ENCODE results near the gene ALLC.

Gene ALLC

GRCh38 chr2:3709225-3709624 is 51.2 kb downstream of the ALLC start:
- no peak for TF ChIP-seq EZH2phosphoT487 (IDR thresholded peaks at IDR 0.05; ENCODE audit: borderline replicate concordance)
- TF ChIP-seq, protein P1, sequence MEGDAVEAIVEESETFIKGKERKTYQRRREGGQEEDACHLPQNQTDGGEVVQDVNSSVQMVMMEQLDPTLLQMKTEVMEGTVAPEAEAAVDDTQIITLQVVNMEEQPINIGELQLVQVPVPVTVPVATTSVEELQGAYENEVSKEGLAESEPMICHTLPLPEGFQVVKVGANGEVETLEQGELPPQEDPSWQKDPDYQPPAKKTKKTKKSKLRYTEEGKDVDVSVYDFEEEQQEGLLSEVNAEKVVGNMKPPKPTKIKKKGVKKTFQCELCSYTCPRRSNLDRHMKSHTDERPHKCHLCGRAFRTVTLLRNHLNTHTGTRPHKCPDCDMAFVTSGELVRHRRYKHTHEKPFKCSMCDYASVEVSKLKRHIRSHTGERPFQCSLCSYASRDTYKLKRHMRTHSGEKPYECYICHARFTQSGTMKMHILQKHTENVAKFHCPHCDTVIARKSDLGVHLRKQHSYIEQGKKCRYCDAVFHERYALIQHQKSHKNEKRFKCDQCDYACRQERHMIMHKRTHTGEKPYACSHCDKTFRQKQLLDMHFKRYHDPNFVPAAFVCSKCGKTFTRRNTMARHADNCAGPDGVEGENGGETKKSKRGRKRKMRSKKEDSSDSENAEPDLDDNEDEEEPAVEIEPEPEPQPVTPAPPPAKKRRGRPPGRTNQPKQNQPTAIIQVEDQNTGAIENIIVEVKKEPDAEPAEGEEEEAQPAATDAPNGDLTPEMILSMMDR (conservative IDR thresholded peaks at IDR 0.05; ENCODE audit: low read length) = no peak
- Histone ChIP-seq H3K36me3 (ENCODE audit: insufficient read depth, low read length) (no peaks in the 10 kb centered on the region), H3K9ac (ENCODE audit: low read depth, low read length, poor library complexity, severe bottlenecking) (no peak overlapping the region), H3K9me2 (replicated peaks; ENCODE audit: low read depth, low read length) (no peaks in the 10 kb centered on the region), H3K4me1 (ENCODE audit: insufficient read depth, low read length, poor library complexity, severe bottlenecking) (no peaks in the 10 kb centered on the region), H3K27me3 (ENCODE audit: insufficient read depth, low read length, poor library complexity, severe bottlenecking) (no peaks in the 10 kb centered on the region), H3K4me2 (ENCODE audit: low read depth, low read length, poor library complexity, severe bottlenecking) (no peak overlapping the region), H4K20me1 (ENCODE audit: insufficient read depth, low read length, poor library complexity, severe bottlenecking) (no peaks in the 10 kb centered on the region), H3K4me3 (ENCODE audit: low read length, poor library complexity, severe bottlenecking) (no peak overlapping the region), H3K79me2 (ENCODE audit: insufficient read depth, low read length) (no peaks in the 10 kb centered on the region), H2AFZ (ENCODE audit: low read length) (no peak overlapping the region), H3F3A (ENCODE audit: low read depth) (no peaks in the 10 kb centered on the region), H3K9me3 (ENCODE audit: insufficient read depth, low read depth, low read length) (no peaks in the 10 kb centered on the region)

DNA sequence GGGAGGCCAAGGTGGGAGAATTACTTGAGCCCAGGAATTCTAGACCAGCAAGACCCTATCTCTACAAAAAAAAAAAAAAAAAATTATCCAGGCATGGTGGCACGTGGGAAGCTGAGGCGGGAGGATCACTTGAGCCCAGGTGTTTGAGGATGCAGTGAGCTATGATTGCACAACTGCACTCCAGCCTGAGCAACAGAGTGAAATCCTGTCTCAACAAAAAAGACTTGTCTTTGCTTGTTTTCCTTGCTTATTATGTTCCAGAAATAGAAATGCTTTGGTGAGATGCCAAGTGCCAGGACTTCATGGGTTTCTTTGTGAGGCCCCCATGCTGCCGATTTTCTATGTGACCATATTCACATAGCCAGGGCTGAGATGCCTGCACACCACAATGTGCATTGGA is 54.4 kb downstream of the ALLC start:
- H3K4me1 ChIP-seq (ENCODE audit: insufficient read depth, low read length, poor library complexity, severe bottlenecking) = no peaks in the 10 kb centered on the region
- no peaks in the 10 kb centered on the region for H3F3A ChIP-seq (ENCODE audit: low read depth)
- H3K4me2 ChIP-seq (ENCODE audit: low read depth, low read length, poor library complexity, severe bottlenecking) = no peak overlapping the region
- no peak overlapping the region for H3K4me3 ChIP-seq (ENCODE audit: low read length, poor library complexity, severe bottlenecking)
- TF ChIP-seq EZH2phosphoT487 (IDR thresholded peaks at IDR 0.05; ENCODE audit: borderline replicate concordance) = no peak
- TF ChIP-seq, protein P1 (conservative IDR thresholded peaks at IDR 0.05; ENCODE audit: low read length) = no peak
- H3K79me2 ChIP-seq (ENCODE audit: insufficient read depth, low read length) = no peaks in the 10 kb centered on the region
- no peaks in the 10 kb centered on the region for H3K36me3 ChIP-seq (ENCODE audit: insufficient read depth, low read length)
- H4K20me1 ChIP-seq (ENCODE audit: insufficient read depth, low read length, poor library complexity, severe bottlenecking) = no peaks in the 10 kb centered on the region
- H2AFZ ChIP-seq (ENCODE audit: low read length) = no peak overlapping the region
- H3K9me2 ChIP-seq (replicated peaks; ENCODE audit: low read depth, low read length) = no peaks in the 10 kb centered on the region
- no peaks in the 10 kb centered on the region for H3K27me3 ChIP-seq (ENCODE audit: insufficient read depth, low read length, poor library complexity, severe bottlenecking)
- no peaks in the 10 kb centered on the region; the same call in 1 of the 2 replicates for H3K9me3 ChIP-seq (ENCODE audit: insufficient read depth, low read depth, low read length)
- H3K9ac ChIP-seq (ENCODE audit: low read depth, low read length, poor library complexity, severe bottlenecking) = no peak overlapping the region

- Histone ChIP-seq H3K9me3 (ENCODE audit: insufficient read depth, low read depth, low read length) (no peaks in the 10 kb centered on the region; the same call in 1 of the 2 replicates), H3K4me1 (ENCODE audit: insufficient read depth, low read length, poor library complexity, severe bottlenecking) (no peaks in the 10 kb centered on the region), H3K9me2 (replicated peaks; ENCODE audit: low read depth, low read length) (no peaks in the 10 kb centered on the region), H2AFZ (ENCODE audit: low read length) (no peak overlapping the region), H3F3A (ENCODE audit: low read depth) (no peaks in the 10 kb centered on the region), H3K27me3 (ENCODE audit: insufficient read depth, low read length, poor library complexity, severe bottlenecking) (no peaks in the 10 kb centered on the region), H3K9ac (ENCODE audit: low read depth, low read length, poor library complexity, severe bottlenecking) (no peak overlapping the region), H3K4me3 (ENCODE audit: low read length, poor library complexity, severe bottlenecking) (no peak overlapping the region), H3K79me2 (ENCODE audit: insufficient read depth, low read length) (no peaks in the 10 kb centered on the region), H3K36me3 (ENCODE audit: insufficient read depth, low read length) (no peaks in the 10 kb centered on the region), H3K4me2 (ENCODE audit: low read depth, low read length, poor library complexity, severe bottlenecking) (no peak overlapping the region), H4K20me1 (ENCODE audit: insufficient read depth, low read length, poor library complexity, severe bottlenecking) (no peaks in the 10 kb centered on the region)
- TF ChIP-seq EZH2phosphoT487 (IDR thresholded peaks at IDR 0.05; ENCODE audit: borderline replicate concordance) = no peak
- TF ChIP-seq, protein P1 (conservative IDR thresholded peaks at IDR 0.05; ENCODE audit: low read length) = no peak
Measured at GRCh38 chr2:3712831-3713503, 55.0 kb downstream of the ALLC start.

Measured in Loucy (cell line).